NCI-H2081 (cell line): ENCODE data around the gene KLHL12.
"Not testable (repeated sequence)": the region's sequence is repeated elsewhere in the genome, so short reads cannot be mapped to it uniquely, and the experiment has no call there.

ENCODE experiments used
- DNase-seq, 2 experiments: peaks; one replicate each; lab custom pipeline; 2025; lab: John Stamatoyannopoulos, UW

Gene KLHL12

GRCh38 chr1:202951437-202951836 is 24.4 kb upstream of the KLHL12 start:
- no peak for DNase-seq

GRCh38 chr1:202945483-202945882 is 18.4 kb upstream of the KLHL12 start:
- DNase-seq: no peak

GRCh38 chr1:202944438-202944921 is 17.4 kb upstream of the KLHL12 start:
- no peak for DNase-seq

- no peak for DNase-seq
Measured at GRCh38 chr1:202942426-202942825, 15.4 kb upstream of the KLHL12 start.

DNA sequence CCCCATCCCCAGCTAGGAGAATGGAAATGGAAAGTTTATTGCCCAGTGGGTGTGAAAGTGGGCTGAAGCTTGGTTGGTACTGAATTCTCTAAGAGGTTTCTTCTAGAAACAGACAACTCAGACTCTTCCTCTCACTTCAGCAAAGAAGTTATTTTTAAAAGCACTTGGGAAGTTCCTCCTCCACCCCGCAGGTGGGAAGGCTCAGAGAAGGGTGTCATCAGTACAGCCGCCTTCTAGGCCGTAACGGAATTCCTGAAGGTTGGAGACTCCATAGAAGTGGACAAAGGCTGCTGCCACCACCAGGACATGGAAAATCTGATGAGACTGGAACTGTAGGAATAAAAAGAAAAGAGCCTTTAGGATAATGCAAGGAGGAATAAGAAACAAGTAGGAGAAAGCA is 14.3 kb upstream of the KLHL12 start:
- no peak for DNase-seq

- no peak for DNase-seq
Measured at GRCh38 chr1:202940561-202940960, 13.5 kb upstream of the KLHL12 start.

DNA sequence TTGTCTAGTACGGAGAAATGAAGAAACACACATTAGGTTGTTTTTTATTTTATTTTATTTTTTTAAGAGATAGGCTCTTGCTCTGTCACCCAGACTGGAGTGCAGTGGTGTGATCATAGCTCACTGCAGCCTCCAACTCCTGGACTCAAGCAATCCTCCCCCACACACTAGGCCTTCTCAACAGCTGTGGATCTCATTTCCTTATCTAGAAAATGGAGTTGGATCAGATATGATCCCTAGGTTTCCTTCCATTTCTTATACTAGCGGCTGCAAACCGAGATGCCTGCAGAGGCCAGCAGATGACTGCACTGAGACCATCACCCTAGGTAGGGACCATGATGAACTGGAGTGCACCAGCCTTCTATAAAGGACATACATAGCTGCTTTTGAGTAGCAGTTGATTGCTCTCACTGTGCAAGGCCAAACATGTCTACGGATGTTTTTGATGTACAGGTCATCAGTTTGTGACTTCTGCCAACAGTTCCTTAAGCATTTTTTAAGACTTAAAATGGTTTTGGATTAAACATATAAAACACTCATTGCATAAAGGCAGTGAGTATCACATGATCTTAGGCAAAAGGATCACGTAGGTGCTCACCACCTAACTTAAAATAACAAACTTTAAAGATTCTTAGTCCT is 11.4 kb upstream of the KLHL12 start:
- DNase-seq: no peak

DNA sequence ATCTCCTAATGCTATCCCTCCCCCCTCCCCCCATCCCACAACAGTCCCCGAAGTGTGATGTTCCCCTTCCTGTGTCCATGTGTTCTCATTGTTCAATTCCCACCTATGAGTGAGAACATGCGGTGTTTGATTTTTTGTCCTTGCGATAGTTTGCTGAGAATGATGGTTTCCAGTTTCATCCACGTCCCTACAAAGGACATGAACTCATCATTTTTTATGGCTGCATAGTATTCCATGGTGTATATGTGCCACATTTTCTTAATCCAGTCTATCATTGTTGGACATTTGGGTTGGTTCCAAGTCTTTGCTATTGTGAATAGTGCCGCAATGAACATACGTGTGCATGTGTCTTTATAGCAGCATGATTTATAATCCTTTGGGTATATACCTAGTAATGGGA is 9.4 kb upstream of the KLHL12 start:
- not testable (repeated sequence) for DNase-seq

DNA sequence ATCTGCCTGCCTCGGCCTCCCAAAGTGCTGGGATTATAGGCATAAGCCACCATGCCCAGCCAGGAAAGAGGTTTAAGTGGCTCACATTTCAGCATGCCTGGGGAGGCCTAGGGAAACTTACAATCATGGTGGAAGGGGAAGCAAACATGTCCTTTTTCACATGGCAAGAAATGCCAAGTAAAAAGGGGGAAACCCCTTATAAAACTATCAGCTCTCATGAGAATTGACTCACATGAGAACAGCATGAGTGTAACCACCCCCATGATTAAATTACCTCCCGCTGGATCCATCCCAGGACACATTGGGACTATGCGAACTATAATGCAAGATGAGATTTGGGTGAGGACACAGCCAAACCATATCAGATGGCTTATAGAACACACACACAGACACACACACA is 8.8 kb upstream of the KLHL12 start:
- no peak for DNase-seq

GRCh38 chr1:202934755-202935154 is 7.7 kb upstream of the KLHL12 start:
- DNase-seq: no peak

DNA sequence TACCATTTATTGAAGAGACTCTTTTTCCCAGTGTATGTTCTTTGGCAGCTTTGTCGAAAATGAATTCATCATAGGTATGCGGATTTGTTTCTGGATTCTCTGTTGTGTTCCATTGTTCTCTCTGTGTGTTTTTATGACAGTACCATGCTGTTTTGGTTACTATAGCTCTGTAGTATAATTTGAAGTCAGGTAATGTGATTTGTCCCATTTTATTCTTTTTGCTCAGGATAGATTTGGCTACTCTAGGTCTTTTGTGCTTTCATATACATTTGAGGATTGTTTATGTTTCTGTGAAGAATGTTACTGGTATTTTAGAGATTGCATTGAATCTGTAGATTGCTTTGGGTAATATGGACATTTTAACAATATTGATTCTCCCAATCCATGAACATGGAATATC is 5.4 kb upstream of the KLHL12 start:
- no peak for DNase-seq

- DNase-seq: peak; percentile 67 to 90
Measured at GRCh38 chr1:202923533-202923932, 3.5 kb downstream of the KLHL12 start.

DNA sequence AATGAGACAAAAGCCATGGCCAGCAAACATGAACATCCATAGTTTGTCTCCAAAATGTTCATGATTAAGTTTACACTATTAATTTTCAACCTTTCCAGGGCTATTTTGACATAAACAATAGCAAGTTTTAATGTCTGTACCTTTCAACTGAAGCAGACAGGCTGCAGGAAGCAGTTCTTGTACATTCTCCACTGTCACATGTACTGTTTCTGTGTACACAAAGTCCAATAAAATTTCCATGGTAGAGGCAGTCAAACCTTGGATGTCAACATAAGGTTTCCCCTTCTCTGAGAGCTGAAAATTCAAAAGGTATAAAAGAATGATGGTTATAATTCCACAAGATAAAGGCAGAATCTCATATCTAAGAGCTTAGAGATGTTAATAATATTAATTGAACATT is 7.4 kb downstream of the KLHL12 start:
- no peak for DNase-seq

DNA sequence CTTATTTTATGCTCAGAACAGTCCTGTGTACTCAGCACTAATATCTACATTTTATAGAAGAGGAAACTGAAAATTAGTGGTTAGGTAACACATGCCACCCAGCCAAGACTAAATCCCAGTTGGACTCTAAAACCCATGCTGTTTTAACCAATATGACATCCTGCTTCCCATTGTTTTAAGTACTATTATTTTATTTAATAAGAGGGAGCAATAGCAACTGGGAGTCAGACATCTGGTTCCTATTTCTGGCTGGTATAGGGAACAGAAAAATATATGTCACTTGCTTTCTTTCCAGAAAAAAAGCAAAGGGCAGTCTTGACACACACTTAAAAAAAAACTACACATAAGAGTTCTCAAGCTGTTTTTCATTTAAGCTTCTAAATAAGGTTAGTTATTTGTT is 11.9 kb downstream of the KLHL12 start:
- peak; percentile 53 to 90 for DNase-seq

DNA sequence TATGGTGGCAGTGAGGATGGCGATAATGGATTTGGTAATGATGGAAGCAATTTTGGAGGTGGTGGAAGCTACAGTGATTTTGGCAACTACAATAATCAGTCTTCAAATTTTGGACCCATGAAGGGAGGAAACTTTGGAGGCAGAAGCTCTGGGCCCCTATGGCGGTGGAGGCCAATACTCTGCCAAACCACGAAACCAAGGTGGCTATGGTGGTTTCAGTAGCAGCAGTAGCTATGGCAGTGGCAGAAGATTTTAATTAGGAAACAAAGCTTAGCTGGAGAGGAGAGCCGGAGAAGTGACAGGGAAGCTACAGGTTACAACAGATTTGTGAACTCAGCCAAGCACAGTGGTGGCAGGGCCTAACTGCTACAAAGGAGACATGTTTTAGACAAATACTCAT is 14.6 kb downstream of the KLHL12 start:
- not testable (repeated sequence) for DNase-seq

GRCh38 chr1:202909494-202909893 is 17.5 kb downstream of the KLHL12 start:
- DNase-seq: no peak

GRCh38 chr1:202908998-202909397 is 18.0 kb downstream of the KLHL12 start:
- no peak for DNase-seq

DNA sequence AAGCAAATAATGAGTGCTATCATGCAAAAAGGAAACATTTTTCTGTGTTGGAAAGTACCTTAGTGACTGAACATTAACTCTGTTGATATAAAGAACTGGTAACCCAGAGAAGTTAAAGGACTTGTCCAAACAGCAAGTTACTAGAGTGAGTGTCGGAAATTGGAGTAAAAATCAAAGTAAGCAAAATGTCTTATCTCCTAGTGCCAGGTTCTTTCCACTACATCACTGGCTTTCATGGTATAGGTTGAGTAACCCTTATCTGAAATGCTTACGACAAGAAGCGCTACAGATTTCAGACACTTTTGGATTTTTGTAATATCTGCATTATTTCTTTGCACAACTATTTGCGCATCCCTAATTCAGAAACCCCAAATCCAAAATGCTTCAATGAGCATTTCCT is 21.7 kb downstream of the KLHL12 start:
- no peak for DNase-seq

DNA sequence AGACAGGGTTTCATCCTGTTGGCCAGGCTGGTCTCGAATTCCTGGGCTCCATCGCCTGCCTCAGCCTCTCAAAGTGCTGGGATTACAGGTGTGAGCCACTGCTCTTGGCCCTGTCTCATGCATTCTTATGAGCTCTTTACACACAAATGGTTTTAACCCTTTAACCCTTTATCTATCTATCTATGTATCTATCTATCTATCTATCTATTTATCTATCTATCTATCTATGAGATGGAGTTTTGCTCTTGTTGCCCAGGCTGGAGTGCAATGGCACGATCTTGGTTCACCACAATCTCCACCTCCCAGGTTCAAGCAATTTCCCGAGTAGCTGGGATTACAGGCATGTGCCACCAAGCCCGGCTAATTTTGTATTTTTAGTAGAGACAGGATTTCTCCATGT is 23.2 kb downstream of the KLHL12 start:
- DNase-seq: not testable (repeated sequence)

DNA sequence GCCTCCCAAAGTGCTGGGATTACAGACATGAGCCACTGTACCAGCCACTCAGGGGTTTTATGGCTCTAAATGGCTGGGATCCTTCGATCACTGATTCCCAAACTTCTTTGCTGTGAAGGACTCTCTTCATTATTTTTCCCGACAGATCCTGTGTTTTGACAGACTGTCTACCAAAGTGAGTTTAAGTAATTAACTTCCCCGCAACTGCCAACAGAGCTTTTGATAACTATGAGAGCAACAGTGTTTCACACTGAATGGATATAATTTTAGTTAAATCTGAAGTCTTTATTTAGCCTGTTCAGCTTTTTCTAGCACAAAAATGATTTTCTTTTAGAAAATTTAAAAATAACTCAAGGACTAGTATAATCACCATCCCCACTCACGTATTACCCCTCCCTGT is 25.5 kb downstream of the KLHL12 start:
- DNase-seq: no peak

GRCh38 chr1:202892501-202892900 is 34.5 kb downstream of the KLHL12 start:
- DNase-seq: no peak

GRCh38 chr1:202890392-202890791 is 36.6 kb downstream of the KLHL12 start:
- DNase-seq: no peak

DNA sequence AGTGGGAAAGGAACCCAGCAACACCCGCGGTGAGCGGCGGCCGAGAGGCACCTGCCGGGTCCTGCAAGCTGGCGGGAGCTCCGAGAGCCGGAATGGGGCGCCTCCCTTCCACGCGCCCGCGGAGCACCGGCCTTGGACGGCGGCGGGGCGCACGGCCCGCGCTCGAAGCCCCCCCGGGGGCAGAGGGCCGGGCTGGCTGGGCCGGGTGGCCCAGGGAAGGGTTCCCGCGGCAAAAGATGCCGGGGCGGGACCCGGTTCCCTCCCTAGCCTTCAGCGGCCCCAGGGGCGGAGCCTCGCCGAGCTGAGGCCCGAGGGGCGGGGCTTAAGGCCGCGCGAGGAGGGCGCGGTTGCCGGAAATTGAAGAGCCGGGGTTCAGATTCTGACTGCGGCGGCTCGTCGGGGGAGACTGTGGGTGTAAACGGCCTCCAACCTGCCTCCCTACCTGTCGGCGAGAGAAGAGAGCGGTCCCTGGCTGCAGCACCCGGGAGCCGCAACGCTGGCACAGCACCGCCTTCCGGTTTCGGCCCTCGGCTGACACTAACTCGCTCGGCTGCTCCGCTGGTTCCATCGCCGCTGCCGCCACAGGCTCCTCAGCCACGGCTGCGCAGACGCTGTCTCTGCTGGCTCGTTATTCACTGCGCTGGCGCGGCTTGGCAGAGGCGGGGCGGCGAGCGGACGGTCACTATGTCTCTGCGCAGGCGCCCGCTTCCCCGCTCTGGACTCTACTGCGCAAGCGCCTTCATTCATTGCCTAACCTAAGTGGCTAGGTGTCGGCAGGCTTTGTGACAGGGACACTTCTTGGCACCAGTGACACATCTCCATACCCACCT is 38.3 kb downstream of the KLHL12 start, which contains the start of gene RABIF:
RABIF (minus strand) TSS at position 619 of the 830 bp plus-strand sequence; CDS start at position 568, 51 bp downstream.
- DNase-seq: peak; percentile 97 to 99

- no peak for DNase-seq
Measured at GRCh38 chr1:202888221-202888530, 38.9 kb downstream of the KLHL12 start.
